Keratinocyte (primary cell): ENCODE measurements around the gene MCTP2.

Source experiments
- CTCF ChIP-seq, 3 experiments: IDR thresholded peaks in 1 of 3; conservative IDR thresholded peaks in 1 of 3; optimal IDR thresholded peaks in 1 of 3; 2 replicates in 2 of 3; 3 replicates in 1 of 3; pipeline versions ENCODE3 to v1.5.1; 2011; ENCODE audit warnings: low read length in 3 of 3, mild to moderate bottlenecking in 3 of 3, moderate library complexity in 2 of 3, control low read depth in 1 of 3, inconsistent platforms in 1 of 3; ENCODE audit not compliant: insufficient read depth in 2 of 3; ENCODE audit errors: extremely low read depth in 1 of 3
- EZH2 ChIP-seq: IDR thresholded peaks from one replicate; pipeline ENCODE4 v1.6.1; 2012; ENCODE audit warnings: inconsistent platforms, mild to moderate bottlenecking, low read length, moderate library complexity

GRCh38 chr15:94470492-94470891 lies 239.1 kb downstream of the MCTP2 start:
- no peak for TF ChIP-seq CTCF (optimal IDR thresholded peaks at IDR 0.05 in 1 of 3, IDR thresholded peaks at IDR 0.05 in 1 of 3, conservative IDR thresholded peaks at IDR 0.05 in 1 of 3; ENCODE audit: extremely low read depth in 1 of 3, insufficient read depth in 2 of 3, low read length in 3 of 3)
- TF ChIP-seq EZH2 = no peak
